CD4-positive, alpha-beta T cell treated with Interleukin-1 beta for 1 hour (primary cell): ENCODE measurements around the gene GNS.
A peak's percentile ranks its signal among the peaks of the same experiment; 100 is the strongest.

Experiments used
- DNase-seq, 2 donors: peaks; one replicate each; pipeline ENCODE4 v3.0.0-alpha.2; 2020 to 2022

GNS gene

DNA sequence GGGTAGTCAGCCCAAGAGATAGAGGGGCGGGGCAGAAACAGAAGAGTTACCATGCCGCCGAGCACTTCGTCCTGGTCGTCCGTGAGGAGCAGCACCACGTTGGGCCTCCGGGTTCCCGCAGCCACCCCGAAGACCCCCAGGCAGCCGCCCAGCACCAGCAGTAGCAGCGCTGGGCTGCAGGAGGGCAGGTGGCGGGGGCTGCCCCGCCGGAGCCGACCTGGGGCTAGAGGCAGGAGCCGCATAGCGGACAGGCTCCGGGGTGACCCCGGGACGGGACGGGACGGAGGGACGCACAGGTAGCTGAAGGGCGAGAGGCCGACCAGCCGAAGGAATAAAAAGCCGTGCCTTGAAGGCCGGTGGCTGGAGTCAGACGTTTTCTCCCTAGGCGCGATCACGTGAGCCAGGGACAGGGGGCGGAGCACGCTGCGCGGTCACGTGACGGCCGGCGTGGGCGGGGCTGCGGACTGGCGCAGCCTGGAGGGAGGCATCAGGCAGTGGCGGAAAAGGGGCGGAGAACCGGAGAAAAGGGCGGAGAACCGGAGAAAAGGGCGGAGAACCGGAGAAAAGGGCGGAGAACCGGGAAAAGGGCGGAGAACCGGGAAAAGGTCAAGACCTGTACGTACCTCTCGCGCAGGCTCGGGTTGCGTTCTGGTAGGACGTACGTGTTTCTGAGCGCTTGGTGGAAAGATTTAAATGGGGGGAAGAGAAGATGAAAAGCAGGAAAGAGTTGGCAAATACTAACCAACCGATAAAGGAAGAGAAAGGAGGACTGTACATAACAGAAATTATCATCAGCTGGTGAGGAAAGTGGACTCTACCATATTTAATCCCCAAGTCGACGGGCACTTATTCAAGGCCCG lies at the start of gene GNS:
TSS of gene GNS (minus strand) at position 372 of the 860 bp plus-strand sequence. CDS start at position 242, 130 bp downstream.
- DNase-seq: peak; percentile 91 to 95

DNA sequence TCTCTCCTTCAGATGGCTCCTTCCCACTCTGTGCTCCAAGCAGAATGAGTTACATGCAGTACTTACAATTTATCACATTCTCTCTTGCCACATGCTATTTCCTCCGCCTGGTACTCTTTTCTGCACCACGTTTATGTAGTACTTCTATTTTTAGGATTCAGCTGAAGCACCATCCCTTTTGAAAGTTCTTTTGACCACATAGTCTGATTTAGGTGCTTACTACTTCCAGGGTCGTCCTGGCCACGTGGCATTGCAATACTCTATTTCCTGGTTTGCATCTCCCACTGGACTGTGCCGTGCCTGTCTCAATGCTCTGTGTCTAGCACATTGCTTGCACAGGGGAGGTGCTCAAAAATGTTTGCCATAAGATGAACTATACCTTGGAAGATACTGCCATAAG lies 48.9 kb upstream of the GNS start:
- no peak for DNase-seq

DNA sequence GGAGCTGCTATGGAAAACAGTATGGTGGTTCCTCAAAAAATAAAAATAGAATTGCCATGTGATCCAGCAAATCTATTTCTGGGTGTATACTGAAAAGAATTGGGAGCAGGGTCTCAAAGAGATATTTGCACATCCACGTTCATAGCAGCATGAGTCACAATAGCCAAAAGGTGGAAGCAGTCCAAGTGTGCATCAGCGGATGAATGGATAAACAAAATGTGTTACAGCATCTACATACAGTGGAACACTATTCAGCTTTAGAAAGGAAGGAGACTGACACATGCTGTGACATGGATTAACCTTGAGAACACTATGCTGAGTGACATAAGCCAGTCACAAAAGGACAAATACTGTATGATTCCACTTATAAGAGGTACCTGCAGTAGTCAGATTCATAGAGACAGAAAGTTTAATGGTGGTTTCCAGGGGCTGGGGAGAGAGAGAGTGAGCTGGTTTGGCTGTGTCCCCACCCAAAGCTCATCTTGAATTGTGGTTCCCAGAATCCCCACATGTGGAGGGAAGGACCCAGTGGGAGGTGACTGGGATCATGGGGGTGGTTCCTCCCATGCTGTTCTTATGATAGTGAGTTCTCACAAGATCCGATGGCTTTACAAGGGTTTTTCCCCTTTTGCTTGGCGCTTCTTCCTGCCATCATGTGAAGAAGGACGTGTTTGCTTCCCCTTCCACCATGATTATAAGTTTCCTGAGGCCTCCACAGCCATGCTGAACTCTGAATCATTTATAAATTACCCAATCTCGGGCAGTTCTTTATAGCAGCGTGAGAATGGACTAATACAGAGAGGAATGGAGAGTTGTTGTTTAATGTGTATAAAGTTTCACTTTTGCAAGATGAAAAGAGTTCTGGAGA lies 47.6 kb upstream of the GNS start:
- DNase-seq: no peak

DNA sequence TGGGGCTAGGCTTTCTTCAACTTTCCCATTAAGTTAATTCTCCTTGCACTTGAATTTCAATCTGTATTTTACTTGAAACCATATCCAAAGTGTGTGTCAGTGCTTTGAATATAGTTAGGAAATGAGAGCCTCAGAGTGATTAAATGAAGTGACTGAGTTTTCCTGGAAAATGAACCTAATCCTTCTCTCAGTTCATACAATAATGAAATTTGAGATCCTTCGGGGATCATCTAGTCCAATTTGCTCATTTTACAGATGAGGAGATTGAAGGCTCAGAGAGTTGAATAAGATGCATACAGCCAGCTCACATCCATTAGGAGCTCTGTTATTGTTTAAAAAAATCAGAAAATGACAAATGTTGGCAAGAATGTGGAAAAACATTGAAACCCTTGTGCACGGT lies 47.0 kb upstream of the GNS start:
- DNase-seq: no peak

DNA sequence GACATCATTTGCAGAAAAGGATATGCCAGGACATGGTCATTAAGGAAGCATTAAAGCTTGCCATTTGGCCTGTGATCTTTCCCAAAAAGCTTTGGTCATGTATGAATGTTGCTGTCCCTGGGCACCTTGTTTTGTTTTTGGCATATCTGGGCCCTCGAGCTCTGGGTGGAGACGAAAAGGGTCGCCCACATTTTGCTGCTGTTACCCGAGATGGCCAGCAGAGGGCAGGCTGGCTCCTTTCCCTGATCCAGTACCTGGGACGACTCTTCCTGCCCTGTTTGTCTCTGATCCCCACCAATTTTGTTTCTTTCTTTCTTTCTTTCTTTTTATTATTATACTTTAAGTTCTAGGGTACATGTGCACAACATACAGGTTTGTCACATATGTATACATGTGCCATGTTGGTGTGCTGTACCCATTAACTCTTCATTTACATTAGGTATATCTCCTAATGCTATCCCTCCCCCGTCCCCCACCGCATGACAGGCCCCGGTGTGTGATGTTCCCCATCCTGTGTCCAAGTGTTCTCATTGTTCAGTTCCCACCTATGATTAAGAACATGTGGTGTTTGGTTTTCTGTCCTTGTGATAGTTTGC lies 43.1 kb upstream of the GNS start:
- DNase-seq: peak; percentile 29 to 51

DNA sequence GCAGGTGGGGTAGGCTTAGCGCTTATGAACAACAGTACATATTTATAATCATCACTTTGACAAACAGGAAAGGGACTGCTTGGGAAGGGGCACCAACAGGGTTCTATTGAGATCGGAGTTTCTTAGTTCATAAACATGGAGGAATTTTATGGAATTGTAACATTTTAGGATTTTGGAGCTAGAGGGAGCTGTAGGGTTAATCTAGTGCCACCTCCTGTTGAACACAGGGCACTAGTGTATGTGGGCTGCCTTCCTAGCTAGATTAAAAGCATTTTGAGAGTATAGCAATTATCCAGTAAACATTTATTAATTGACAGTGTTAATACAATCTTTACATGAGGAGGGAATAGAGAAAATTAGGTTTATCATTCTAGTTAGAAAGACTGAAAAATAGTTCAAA lies 42.2 kb upstream of the GNS start:
- DNase-seq: no peak

DNA sequence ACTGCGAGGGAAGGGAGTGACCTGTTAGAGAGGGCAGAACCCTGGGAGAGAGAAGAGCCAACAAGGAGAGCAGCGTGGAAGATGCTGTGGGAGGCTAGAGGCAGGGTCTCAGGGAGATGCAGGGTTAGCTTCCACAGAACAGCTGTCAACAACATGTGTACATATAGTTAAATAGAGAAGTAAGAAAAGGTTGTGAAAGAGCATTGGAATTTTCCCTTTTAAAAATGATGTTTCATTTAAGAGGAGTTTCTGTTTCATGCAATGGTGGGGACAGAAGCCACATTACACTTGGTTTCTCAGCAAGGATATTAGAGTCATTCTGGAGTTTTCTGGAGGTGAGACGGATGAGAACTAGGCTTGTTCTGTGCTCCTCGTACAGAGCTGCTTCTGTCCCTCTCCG lies 41.4 kb upstream of the GNS start:
- no peak for DNase-seq

DNA sequence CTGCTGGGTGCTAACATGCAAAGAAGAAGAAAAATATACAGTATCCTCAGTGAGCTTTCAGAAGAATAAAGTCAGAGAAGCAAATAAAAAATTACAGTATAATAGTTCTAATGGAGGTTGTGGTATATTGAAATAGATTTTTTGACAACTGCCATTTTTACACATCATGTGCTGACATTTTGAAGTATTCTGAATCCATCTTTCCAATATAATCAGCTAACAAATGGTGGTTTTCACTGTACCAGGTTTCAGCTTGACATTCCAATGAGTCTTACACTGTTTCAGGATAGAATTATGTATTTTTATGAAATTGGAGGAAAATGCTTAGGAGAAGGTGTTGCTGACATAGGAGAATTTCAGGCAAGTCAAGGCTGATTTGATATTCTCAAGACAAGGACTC lies 39.0 kb upstream of the GNS start:
- DNase-seq: no peak

DNA sequence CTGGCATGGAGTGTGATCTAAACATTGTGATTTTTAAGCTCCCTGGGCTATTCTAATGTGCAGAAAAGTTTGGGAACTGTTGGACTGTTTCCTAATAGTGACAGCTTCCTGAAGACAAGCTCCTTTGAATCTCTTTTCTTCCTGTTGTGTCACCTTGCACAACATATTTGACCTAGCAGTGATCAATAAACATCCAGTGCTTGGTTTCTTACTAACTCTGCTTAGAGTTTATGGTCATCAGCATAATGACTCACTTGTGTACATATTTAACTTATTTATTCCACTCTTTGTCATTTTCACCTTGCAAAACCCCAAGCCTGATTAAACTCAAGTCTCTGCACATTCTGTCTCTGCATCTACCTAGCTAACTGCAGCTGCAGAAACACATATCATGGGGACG lies 38.0 kb upstream of the GNS start:
- DNase-seq: no peak

DNA sequence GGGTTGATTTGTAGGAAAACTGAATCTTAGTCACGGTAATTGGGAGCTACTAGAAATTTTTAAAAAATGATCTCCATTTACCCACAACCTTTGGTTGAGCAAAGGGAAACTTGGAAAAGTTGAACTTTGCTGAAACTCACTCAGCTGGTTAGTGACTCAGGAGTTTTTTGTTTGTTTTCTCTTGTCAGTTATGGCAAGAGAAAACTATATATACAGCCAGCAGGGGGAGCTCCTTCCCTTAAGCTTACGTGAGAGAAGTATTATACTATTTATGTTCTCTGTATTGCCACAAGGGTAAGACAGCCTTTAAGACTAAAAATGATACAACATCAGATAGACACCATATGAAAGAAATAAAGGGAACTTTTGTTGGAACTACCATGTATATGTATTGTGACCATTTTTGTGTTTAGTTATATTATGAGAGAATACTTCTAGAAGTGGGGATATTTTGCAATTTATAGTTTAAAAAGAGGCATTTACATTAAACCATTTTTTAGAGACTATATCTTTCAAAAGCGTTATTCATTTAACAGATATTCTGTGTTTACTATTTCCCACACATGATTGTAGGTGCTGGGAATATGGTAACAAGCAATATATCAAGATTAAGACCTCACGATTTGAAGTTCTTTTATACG lies 37.1 kb upstream of the GNS start:
- DNase-seq: peak; percentile 46 to 73

DNA sequence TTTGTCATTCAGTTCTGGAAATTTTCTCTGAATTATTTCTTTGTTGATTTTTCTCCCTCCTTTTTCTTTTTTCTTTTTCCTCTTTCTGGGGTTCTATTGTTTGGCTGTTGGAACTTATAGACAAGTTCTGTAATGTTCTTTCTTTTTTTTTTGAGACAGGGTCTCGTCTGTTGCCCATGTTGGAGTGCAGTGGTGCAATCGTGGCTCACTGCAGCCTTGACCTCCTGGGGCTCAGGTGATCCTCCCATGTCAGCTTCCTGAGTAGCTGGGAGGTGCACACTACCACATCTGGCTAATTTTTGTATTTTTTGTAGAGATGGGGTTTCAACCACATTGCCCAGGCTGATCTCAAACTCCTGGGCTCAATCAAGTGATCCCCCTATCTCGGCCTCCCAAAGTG lies 35.1 kb upstream of the GNS start:
- no peak for DNase-seq

DNA sequence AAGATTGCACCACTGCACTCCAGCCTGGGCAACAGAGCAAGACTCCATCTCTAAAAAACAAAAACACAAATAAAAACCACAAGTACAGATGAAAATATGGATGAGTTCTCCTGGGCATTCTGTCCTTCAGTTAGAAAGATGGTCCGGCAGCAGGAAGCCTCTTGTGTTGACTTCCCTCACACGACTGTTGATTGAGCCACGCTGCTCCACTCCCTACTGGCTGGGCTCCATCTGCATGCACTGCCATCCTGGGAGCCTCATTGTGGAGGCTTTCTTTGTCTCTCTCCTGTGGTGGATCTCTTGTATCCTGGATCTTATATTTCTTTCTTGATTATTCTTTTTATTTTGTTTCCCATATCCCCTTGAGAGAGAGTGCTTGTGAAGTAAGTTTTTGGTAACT lies 34.4 kb upstream of the GNS start:
- DNase-seq: no peak

DNA sequence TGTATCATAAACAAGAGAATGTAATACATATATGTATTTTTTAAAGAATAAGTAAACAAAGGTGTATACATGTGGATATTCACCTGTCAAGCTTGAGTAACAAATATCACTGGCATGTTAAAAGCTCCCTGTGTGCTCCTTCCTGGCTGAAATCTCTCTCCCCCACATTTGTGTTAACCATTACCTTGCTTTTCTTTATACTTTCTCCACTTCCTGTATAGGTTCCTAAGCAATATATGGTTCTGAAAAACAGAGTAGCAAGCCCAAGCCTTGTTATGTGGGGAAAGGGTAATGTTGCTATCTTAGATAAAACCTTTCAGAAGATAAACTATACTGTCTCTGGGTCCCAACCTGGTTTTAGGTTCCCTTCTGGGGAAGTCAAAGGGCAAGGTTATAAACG lies 32.9 kb upstream of the GNS start:
- DNase-seq: no peak

DNA sequence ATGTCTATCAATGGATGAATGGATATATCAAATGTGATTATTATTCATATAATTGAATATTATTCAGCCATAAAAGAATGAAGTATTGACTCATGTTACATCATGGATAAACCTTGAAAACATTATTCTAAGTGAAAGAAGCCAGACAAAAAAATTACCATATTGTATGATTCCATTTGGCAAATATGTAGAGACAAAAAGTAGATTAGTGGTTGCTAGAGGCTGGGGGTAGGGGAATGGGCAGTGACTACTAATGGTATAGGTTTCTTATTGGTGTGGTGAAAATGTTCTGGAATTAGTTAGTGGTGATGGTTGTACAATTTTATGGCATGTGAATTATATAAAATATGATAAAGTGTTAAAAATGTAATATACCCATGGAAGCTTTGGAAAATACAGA lies 31.8 kb upstream of the GNS start:
- DNase-seq: no peak

DNA sequence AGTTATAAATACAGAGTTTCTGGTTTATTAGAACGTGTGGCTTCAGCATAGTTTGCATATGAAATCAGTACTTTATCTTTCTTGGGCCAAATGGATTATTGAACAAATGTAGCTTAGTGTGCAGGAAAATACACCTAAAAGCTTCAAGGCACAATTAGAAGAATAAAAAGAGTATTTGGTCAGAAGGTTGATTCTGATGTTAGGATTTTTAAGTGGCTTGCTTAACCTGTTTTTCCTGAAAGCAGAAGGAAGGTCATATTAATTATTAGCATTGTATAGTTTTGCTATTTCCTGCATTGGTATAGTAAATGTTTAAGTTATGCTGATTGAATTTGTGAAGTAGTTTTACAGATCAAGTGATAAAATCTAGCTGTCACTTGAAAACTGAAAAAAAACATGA lies 31.0 kb upstream of the GNS start:
- DNase-seq: no peak

DNA sequence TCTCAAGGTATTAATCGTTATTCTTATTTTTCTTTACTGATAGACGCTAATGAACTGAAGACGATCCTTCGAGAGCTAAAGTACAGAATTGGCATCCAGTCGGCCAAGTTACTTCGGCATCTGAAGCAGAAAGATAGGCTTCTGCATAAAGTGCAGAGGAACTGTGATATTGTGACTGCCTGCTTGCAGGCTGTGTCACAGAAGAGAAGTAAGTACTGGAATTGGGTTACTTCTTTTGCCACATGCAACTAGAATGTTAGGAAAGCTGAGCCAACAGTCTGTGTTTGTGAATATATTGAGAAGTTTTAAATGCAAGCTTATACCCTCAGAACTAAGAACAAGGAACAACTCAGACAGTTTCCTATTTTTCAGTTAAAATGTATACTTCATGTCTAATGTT lies 26.6 kb upstream of the GNS start:
- no peak for DNase-seq

DNA sequence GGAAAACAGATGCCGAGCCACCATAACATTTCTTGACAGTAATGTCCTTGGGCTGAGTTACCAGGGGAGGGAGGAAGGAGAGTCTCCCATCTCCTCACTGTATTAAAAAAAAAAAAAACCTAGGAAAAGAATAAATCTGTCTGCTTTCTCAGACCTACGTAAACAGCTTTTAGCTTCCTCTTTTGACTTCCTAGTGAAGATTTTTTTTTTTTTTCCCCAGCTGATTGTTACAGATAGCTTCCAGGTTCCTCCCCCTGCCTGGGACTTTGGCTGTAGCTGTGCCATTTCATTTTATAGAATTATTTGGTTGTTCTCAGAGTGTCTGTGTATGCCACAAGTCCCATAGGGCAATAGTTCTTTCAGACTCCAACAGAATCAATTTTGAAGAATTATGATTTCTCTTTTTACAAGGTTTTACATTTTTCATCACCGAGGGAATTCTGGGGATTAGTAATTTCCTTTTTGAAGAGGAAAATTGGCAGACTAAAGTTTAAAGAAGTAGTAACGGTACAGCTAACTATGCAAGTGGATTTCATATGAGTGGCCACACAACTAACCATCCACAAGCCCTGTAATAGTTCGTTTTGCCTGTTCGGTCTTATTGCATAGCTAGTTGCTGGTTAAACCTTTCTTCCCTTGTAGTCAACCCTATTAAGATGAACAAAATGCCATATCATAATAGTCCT lies 23.1 kb upstream of the GNS start:
- DNase-seq: no peak

DNA sequence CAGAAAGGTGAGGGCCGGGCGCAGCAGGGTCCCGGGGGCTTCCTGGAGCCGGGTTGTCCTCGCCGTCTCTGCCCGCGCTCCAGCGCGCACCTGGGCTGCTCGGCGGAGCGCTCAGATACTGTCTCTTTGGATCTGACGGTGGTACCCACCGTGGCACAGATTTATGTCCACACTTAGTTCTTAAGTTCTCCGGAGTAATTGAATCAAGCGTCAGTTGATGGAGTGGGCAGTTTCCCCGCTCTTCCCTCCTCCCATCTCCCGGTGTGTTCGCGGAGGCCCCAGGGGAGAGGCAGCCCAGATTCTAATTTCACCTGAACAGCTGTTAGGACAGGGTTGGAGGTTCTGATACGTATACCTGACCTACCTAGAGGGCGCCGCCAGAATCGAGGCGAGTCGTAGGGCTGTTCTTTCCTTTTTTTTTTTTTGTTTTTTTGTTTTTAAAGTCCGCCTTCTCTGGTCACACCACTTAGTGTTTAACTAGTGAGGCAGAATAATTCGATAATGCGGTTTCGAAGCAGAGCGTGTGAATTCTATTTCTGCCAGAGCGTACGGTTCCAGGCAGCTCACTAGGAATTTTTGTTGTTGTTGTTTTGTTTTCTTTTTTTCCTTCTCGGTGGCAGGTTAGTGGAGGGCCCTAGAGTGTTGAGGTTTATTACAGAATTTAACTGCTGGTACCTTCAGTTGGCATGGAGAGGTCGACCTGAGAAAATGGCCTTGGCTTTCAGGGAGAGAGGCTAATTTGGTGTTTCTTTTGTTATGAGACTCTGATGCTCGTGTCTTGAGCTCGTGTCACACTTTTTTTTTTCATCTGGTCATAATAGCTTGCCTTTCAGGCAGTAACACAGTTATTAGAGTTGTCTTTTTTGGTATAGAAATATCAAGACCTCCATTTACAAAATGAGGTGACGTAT lies 22.3 kb upstream of the GNS start:
- DNase-seq: no peak

DNA sequence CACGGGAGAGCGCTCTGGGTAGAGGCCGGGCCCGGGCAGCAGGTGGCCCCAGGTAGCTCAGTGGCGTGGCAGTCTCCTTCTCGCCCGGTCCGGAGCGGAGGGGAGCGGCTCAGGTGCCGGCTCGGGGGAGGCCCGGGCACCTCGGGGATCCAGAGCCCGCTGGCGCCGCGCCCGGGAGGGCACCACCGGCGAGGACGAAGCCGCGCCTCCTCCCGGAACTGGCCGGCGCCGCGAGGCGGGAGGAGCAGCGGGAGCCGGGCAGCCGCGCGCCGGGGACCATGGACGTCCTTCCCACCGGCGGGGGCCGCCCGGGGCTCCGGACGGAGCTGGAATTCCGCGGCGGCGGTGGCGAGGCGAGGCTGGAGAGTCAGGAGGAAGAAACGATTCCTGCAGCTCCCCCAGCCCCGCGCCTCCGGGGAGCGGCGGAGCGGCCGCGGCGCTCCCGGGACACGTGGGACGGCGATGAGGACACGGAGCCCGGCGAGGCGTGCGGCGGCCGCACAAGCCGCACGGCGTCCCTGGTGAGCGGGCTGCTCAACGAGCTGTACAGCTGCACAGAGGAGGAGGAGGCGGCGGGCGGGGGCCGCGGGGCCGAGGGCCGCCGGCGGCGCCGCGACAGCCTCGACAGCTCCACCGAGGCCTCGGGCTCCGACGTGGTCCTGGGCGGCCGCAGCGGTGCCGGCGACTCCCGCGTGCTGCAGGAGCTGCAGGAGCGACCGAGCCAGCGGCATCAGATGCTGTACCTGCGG lies 21.5 kb upstream of the GNS start:
- no peak for DNase-seq

DNA sequence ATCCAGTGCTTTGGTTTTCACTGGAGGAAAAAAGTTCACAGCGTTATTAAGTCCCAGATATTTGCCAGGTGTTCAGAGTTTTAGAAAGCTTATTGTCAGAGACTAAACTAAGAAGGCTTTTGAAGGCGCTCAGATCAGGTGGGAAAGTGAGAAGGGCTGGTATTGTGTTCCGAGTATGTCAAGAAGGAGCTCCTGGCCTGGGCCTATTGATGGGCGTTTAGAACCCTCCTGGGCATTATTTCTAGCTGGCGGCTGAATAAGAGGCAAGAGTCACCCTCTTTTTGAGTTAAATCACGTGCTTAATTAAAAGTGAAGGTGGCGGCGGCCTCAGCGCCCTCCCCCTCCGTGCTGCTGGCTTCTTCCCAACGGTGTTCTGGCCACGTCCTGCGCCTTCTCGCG lies 20.9 kb upstream of the GNS start:
- DNase-seq: no peak
